PC-3 (cell line): Measurements from ENCODE around the gene HTR2A.

ENCODE experiments used
- EZH2 ChIP-seq: fragments of 300-600 bp; sonication (generic); IDR thresholded peaks from one replicate; pipeline ENCODE4 v1.6.1; 2017; ENCODE audit warnings: antibody characterized with exemption, mild to moderate bottlenecking, low read length; ENCODE audit not compliant: unreplicated experiment
- EZH2phosphoT487 ChIP-seq: fragments of 300-600 bp; sonication (generic); IDR thresholded peaks from 2 replicates; pipeline ENCODE4 v1.6.1; 2018; ENCODE audit warnings: mild to moderate bottlenecking, antibody characterized with exemption, low read length, borderline replicate concordance
- TF ChIP-seq, protein P1 (sequence below): fragments of 300-600 bp; sonication (generic); conservative IDR thresholded peaks from 2 replicates; pipeline ENCODE4 v1.5.1; 2017; ENCODE audit warnings: antibody characterized with exemption, low read depth, mild to moderate bottlenecking, low read length

- TF ChIP-seq, protein P1, sequence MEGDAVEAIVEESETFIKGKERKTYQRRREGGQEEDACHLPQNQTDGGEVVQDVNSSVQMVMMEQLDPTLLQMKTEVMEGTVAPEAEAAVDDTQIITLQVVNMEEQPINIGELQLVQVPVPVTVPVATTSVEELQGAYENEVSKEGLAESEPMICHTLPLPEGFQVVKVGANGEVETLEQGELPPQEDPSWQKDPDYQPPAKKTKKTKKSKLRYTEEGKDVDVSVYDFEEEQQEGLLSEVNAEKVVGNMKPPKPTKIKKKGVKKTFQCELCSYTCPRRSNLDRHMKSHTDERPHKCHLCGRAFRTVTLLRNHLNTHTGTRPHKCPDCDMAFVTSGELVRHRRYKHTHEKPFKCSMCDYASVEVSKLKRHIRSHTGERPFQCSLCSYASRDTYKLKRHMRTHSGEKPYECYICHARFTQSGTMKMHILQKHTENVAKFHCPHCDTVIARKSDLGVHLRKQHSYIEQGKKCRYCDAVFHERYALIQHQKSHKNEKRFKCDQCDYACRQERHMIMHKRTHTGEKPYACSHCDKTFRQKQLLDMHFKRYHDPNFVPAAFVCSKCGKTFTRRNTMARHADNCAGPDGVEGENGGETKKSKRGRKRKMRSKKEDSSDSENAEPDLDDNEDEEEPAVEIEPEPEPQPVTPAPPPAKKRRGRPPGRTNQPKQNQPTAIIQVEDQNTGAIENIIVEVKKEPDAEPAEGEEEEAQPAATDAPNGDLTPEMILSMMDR, result no peak
- TF ChIP-seq EZH2 (no peak), EZH2phosphoT487 (no peak)
Observed at GRCh38 chr13:46868091-46868490, 28.8 kb downstream of the HTR2A start.
